Measurements from ENCODE around the gene PLA2G4E. TPM values are rescaled to one million over a fixed set of nuclear protein-coding genes. Genes with fewer than 3 reads are reported as not detected.

Gene PLA2G4E
- total RNA-seq, 4 donors from 2014 or later: 1.1 to 89.5 (median 9.2) TPM

- intact Hi-C loops (cut with DNase I): loop anchor here (5.0 kb wide), 1 partner anchor 64 kb away; no protein-coding TSS in a partner anchor
- 100% methylated on average over 4 of the region's 14 CpGs; no CpG with 5 or more reads in 1 of the 2 donors for WGBS, 2 donors
- no peak for TF ChIP-seq POLR2A (IDR thresholded peaks at IDR 0.05)
- TF ChIP-seq, protein P1, sequence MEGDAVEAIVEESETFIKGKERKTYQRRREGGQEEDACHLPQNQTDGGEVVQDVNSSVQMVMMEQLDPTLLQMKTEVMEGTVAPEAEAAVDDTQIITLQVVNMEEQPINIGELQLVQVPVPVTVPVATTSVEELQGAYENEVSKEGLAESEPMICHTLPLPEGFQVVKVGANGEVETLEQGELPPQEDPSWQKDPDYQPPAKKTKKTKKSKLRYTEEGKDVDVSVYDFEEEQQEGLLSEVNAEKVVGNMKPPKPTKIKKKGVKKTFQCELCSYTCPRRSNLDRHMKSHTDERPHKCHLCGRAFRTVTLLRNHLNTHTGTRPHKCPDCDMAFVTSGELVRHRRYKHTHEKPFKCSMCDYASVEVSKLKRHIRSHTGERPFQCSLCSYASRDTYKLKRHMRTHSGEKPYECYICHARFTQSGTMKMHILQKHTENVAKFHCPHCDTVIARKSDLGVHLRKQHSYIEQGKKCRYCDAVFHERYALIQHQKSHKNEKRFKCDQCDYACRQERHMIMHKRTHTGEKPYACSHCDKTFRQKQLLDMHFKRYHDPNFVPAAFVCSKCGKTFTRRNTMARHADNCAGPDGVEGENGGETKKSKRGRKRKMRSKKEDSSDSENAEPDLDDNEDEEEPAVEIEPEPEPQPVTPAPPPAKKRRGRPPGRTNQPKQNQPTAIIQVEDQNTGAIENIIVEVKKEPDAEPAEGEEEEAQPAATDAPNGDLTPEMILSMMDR (IDR thresholded peaks at IDR 0.05): no peak
Measured at GRCh38 chr15:42068601-42069000, 47.8 kb upstream of the PLA2G4E start.

DNA sequence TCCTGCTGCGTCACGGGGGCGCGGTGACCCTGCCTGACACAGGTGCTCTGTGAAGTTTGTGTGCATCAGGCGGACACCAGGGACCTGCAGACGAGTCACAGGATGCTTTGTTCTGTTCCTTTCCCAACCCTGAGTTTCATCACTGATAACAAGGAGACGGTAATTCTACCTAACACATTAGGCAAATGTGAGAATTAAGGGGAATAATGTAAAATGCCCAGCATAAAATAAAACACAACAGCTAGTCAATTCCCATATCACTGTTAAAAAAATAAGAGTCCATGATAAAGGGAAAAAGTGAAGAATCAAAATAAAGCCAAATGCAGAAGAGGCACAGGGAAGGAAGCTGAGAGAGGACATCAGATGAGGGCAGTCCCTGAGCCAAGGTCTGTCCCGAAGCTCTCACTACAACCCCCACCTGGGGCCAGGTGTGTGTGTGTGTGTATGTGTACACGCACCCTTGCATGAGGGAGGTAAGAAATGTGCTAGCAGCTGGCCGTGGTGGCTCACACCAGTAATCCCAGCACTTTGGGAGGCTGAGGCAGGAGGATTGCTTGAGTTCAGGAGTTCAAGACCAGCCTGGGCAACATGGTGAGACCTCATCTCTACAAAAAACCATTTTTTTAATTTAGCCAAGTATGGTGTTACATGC lies 46.0 kb upstream of the PLA2G4E start:
- peaks cover 0 to 12% (median 0%) of the 10 kb centered on the region in 3 donors for H3K4me1 ChIP-seq
- intact Hi-C loops (cut with DNase I): loop anchor here (5.0 kb wide), 1 partner anchor 65 kb away; no protein-coding TSS in a partner anchor
- peaks cover 0 to 28% (median 0%) of the 10 kb centered on the region in 4 donors for H3K27me3 ChIP-seq
- DNase-seq: no peak
- no peak overlapping the region for H3K27ac ChIP-seq
- no peaks in the 10 kb centered on the region for H3K36me3 ChIP-seq
- no peak for TF ChIP-seq POLR2A (IDR thresholded peaks at IDR 0.05)
- TF ChIP-seq, protein P1 (IDR thresholded peaks at IDR 0.05): peak in 1 of 6 experiments; percentile 6
- no peak overlapping the region for H3K4me3 ChIP-seq
- WGBS, 2 donors: 38 to 53% methylated on average over 6 to 10 of the region's 10 CpGs
- no peaks in the 10 kb centered on the region for H3K9me3 ChIP-seq

More at GRCh38 chr15:42068601-42069000, 47.8 kb upstream of the PLA2G4E start:
- Histone ChIP-seq H3K27me3 (peaks cover 0 to 28% (median 0%) of the 10 kb centered on the region in 4 donors), H3K27ac (no peak overlapping the region), H3K4me1 (peaks cover 0 to 12% (median 0%) of the 10 kb centered on the region in 3 donors), H3K4me3 (no peak overlapping the region), H3K36me3 (no peaks in the 10 kb centered on the region), H3K9me3 (no peaks in the 10 kb centered on the region)
- no peak for DNase-seq

GRCh38 chr15:42065468-42065867 lies 44.6 kb upstream of the PLA2G4E start:
- Histone ChIP-seq H3K27ac (no peak overlapping the region), H3K4me3 (no peak overlapping the region), H3K4me1 (peaks cover 0 to 12% (median 0%) of the 10 kb centered on the region in 3 donors), H3K27me3 (peaks cover 0 to 26% (median 0%) of the 10 kb centered on the region in 4 donors), H3K9me3 (no peaks in the 10 kb centered on the region), H3K36me3 (no peaks in the 10 kb centered on the region)
- 54 to 74% methylated on average over 7 of the region's 7 CpGs for WGBS, 2 donors
- TF ChIP-seq, protein P1 (IDR thresholded peaks at IDR 0.05): no peak
- TF ChIP-seq POLR2A (IDR thresholded peaks at IDR 0.05): no peak
- DNase-seq: no peak
- intact Hi-C loops (cut with DNase I): loop anchor here (5.0 kb wide), 1 partner anchor 67 kb away; no protein-coding TSS in a partner anchor

GRCh38 chr15:42065033-42065432 lies 44.2 kb upstream of the PLA2G4E start:
- no peak for DNase-seq
- Histone ChIP-seq H3K27ac (no peak overlapping the region), H3K4me3 (no peak overlapping the region), H3K9me3 (no peaks in the 10 kb centered on the region), H3K27me3 (peaks cover 0 to 24% (median 0%) of the 10 kb centered on the region in 4 donors), H3K4me1 (peaks cover 0 to 14% (median 0%) of the 10 kb centered on the region in 3 donors), H3K36me3 (no peaks in the 10 kb centered on the region)
- 31 to 58% methylated on average over 3 to 6 of the region's 7 CpGs for WGBS, 2 donors
- intact Hi-C loops (cut with DNase I): loop anchor here (5.0 kb wide), 1 partner anchor 67 kb away; no protein-coding TSS in a partner anchor
- TF ChIP-seq, protein P1 (IDR thresholded peaks at IDR 0.05): no peak
- no peak for TF ChIP-seq POLR2A (IDR thresholded peaks at IDR 0.05)

DNA sequence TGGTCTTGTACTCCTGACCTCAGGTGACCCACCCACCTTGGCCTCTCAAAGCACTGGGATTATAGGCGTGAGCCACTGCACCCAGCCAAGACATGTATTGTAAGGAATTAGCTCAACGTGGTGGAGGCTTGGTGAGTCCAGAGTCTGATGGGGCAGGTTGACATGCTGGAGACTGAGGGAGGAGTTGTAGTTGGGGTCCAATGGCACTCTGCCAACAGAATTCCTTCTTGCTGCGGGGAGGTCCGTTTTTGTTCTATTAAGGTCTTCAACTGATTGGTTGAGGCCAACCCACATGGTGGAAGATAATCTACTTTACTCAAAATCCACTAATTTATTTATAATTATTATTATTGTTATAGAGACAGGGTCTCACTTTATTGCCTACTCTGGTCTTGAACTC lies 43.4 kb upstream of the PLA2G4E start:
- WGBS, 2 donors: 80 to 83% methylated on average over 2 to 4 of the region's 4 CpGs
- H3K4me3 ChIP-seq: no peak overlapping the region
- no peak for DNase-seq
- H3K27ac ChIP-seq: no peak overlapping the region
- peaks cover 0 to 17% (median 0%) of the 10 kb centered on the region in 3 donors for H3K4me1 ChIP-seq
- intact Hi-C loops (cut with DNase I): loop anchor here (5.0 kb wide), 1 partner anchor 77 kb away; no protein-coding TSS in a partner anchor
- no peak for TF ChIP-seq POLR2A (IDR thresholded peaks at IDR 0.05)
- TF ChIP-seq, protein P1 (IDR thresholded peaks at IDR 0.05): no peak
- no peaks in the 10 kb centered on the region for H3K9me3 ChIP-seq
- no peaks in the 10 kb centered on the region for H3K36me3 ChIP-seq
- H3K27me3 ChIP-seq: peaks cover 0 to 17% (median 0%) of the 10 kb centered on the region in 4 donors

Measured in esophagus squamous epithelium (tissue), 5 donors.